ENCODE measurements around the gene KIAA1671.
"Not testable (repeated sequence)": the region's sequence is repeated elsewhere in the genome, so short reads cannot be mapped to it uniquely, and the experiment has no call there.

Gene KIAA1671

GRCh38 chr22:25223269-25223850 is 270.8 kb downstream of the KIAA1671 start:
- DNase-seq (ENCODE audit: low read depth, low spot score), result no peak

- no peak for DNase-seq (ENCODE audit: low read depth, low spot score)
These were observed 276.3 kb downstream of the KIAA1671 start for GRCh38 chr22:25228822-25229221.

GRCh38 chr22:25230760-25231159 is 278.2 kb downstream of the KIAA1671 start:
- DNase-seq (ENCODE audit: low read depth, low spot score), result not testable (repeated sequence)

- DNase-seq (ENCODE audit: low read depth, low spot score), result no peak
These were observed 279.8 kb downstream of the KIAA1671 start for GRCh38 chr22:25232301-25232700.

- not testable (repeated sequence) for DNase-seq (ENCODE audit: low read depth, low spot score)
These were observed 281.2 kb downstream of the KIAA1671 start for GRCh38 chr22:25233706-25234105.

GRCh38 chr22:25235547-25236290 is 283.2 kb downstream of the KIAA1671 start:
- no peak for DNase-seq (ENCODE audit: low read depth, low spot score)

- DNase-seq (ENCODE audit: low read depth, low spot score), result no peak
These were observed 283.9 kb downstream of the KIAA1671 start for GRCh38 chr22:25236417-25236816.

- DNase-seq (ENCODE audit: low read depth, low spot score), result no peak
These were observed 285.0 kb downstream of the KIAA1671 start for GRCh38 chr22:25237503-25237902.

GRCh38 chr22:25238058-25238457 is 285.5 kb downstream of the KIAA1671 start:
- not testable (repeated sequence) for DNase-seq (ENCODE audit: low read depth, low spot score)
